Stimulated activated CD4-positive, alpha-beta T cell treated with anti-CD3 and anti-CD28 coated beads, Interleukin-4, amount 100 ng/mL, for 1 hour (primary cell): Measurements from ENCODE around the gene TMEM147.

ENCODE experiments used
- DNase-seq: peaks from one replicate; pipeline ENCODE4 v3.0.0-alpha.2; 2020

TMEM147 gene

GRCh38 chr19:35521124-35521743 is 24.2 kb upstream of the TMEM147 start:
- no peak for DNase-seq

GRCh38 chr19:35522745-35523327 is 22.6 kb upstream of the TMEM147 start:
- DNase-seq = no peak

GRCh38 chr19:35524181-35524837 is 21.1 kb upstream of the TMEM147 start:
- no peak for DNase-seq

- no peak for DNase-seq
Measured at GRCh38 chr19:35525873-35526272, 19.6 kb upstream of the TMEM147 start.

- DNase-seq = no peak
Measured at GRCh38 chr19:35528218-35529038, 17.0 kb upstream of the TMEM147 start, which contains the start of gene SBSN. SBSN (minus strand) TSS chr19:35528311; CDS start chr19:35528281, 30 bp downstream.

- DNase-seq = no peak
Measured at GRCh38 chr19:35529241-35530218, 15.9 kb upstream of the TMEM147 start.

GRCh38 chr19:35531291-35531690 is 14.1 kb upstream of the TMEM147 start:
- DNase-seq = no peak

GRCh38 chr19:35533201-35533821 is 12.1 kb upstream of the TMEM147 start, which contains the start of gene GAPDHS:
GAPDHS (plus strand) TSS chr19:35533456; CDS start chr19:35533528, 72 bp downstream.
- DNase-seq = no peak

GRCh38 chr19:35533822-35534392 is 11.5 kb upstream of the TMEM147 start:
- DNase-seq = peak; percentile 38

- DNase-seq = no peak
Measured at GRCh38 chr19:35534803-35535480, 10.5 kb upstream of the TMEM147 start.

GRCh38 chr19:35539314-35539713 is 6.1 kb upstream of the TMEM147 start:
- no peak for DNase-seq

GRCh38 chr19:35539850-35540249 is 5.6 kb upstream of the TMEM147 start:
- no peak for DNase-seq

- no peak for DNase-seq
Measured at GRCh38 chr19:35540356-35540927, 5.0 kb upstream of the TMEM147 start.

GRCh38 chr19:35542209-35542608 is 3.2 kb upstream of the TMEM147 start:
- DNase-seq = no peak

GRCh38 chr19:35543280-35544109 is 1.9 kb upstream of the TMEM147 start:
- DNase-seq = no peak

- no peak for DNase-seq
Measured at GRCh38 chr19:35544110-35544802, 1.2 kb upstream of the TMEM147 start.

- peak; percentile 68 for DNase-seq
Measured at GRCh38 chr19:35545855-35546381, 492 bp downstream of the TMEM147 start.

GRCh38 chr19:35546532-35546931 is 1.1 kb downstream of the TMEM147 start:
- DNase-seq = no peak
